ENCODE results near the gene GGT7. TPM values are rescaled to one million over a fixed set of nuclear protein-coding genes. Genes with fewer than 3 reads are reported as not detected.

GGT7 gene
- total and polyA plus RNA-seq, 9 of the 15 experiments (the other 6 are each of a cell fraction or from before 2014, with no cell fraction given), result 0.04 to 18.3 (median 5.9) TPM

DNA sequence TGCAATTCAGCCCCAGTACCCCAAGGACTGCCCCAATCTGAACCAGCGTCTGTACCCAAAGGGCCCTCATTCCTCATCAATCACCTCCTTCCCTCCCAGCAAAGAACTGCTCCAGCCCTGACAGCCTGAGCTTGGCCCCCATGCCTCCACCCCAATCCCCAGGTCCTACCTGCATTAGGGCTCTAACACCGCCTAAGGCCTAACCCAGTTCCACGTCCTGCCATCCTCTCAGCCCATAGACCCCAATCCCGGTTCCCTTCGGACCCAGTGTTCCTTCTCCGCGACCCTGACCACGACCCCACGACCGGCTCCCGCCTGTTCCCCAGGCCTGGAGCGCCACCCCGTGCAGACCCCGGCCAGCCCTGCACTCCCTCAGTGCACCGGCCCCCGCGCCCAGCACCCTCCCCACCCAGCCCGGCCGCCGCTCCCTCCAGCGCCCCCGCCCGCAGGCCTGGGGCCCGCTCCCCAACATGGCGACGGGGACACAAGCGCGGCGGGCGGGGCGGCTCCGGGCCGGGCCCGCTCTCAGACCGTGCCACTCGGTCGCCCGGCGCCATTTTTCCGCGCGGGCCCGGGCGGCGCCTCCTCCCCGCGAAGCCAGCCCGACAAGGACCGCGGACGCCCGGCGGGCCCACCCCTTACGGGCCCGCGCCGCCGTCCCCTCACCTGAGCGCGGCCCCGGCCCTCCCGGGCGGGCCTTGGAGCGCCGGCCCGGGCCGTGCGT lies 47.7 kb downstream of the GGT7 start (continued):
- TF ChIP-seq JUN (IDR thresholded peaks at IDR 0.05; ENCODE audit: borderline replicate concordance, low read depth, low read length) (no peak), JUN (CRISPR knock-in tag; IDR thresholded peaks at IDR 0.05; ENCODE audit: borderline replicate concordance) (0 out of 2 replicates have a peak, but pooled peaks have one; percentile 53), ZBTB1 (CRISPR knock-in tag; IDR thresholded peaks at IDR 0.05; ENCODE audit: borderline replicate concordance, low read depth) (no peak), MAZ (CRISPR knock-in tag; conservative IDR thresholded peaks at IDR 0.05 in 1 of 2, IDR thresholded peaks at IDR 0.05 in 1 of 2) (peak; percentile 76 to 98), GATAD2A (IDR thresholded peaks at IDR 0.05) (no peak), ZNF174 (CRISPR knock-in tag; IDR thresholded peaks at IDR 0.05) (no peak), HNRNPUL1 (IDR thresholded peaks at IDR 0.05; ENCODE audit: low read length) (no peak), RERE (CRISPR knock-in tag; IDR thresholded peaks at IDR 0.05; ENCODE audit: borderline replicate concordance) (no peak), HIVEP1 (CRISPR knock-in tag; IDR thresholded peaks at IDR 0.05) (no peak), ETV6 (IDR thresholded peaks at IDR 0.05; ENCODE audit: borderline replicate concordance in 1 of 2, low read depth in 2 of 2, low read length in 1 of 2) (no peak), ETV6 (CRISPR knock-in tag; IDR thresholded peaks at IDR 0.05; ENCODE audit: borderline replicate concordance) (no peak), XRCC3 (IDR thresholded peaks at IDR 0.05) (no peak), GTF2A2 (tag; IDR thresholded peaks at IDR 0.05) (0 out of 2 replicates have a peak, but pooled peaks have one; percentile 50), CCAR2 (IDR thresholded peaks at IDR 0.05; ENCODE audit: low read depth, low read length) (no peak)
- TF ChIP-seq, protein P1, sequence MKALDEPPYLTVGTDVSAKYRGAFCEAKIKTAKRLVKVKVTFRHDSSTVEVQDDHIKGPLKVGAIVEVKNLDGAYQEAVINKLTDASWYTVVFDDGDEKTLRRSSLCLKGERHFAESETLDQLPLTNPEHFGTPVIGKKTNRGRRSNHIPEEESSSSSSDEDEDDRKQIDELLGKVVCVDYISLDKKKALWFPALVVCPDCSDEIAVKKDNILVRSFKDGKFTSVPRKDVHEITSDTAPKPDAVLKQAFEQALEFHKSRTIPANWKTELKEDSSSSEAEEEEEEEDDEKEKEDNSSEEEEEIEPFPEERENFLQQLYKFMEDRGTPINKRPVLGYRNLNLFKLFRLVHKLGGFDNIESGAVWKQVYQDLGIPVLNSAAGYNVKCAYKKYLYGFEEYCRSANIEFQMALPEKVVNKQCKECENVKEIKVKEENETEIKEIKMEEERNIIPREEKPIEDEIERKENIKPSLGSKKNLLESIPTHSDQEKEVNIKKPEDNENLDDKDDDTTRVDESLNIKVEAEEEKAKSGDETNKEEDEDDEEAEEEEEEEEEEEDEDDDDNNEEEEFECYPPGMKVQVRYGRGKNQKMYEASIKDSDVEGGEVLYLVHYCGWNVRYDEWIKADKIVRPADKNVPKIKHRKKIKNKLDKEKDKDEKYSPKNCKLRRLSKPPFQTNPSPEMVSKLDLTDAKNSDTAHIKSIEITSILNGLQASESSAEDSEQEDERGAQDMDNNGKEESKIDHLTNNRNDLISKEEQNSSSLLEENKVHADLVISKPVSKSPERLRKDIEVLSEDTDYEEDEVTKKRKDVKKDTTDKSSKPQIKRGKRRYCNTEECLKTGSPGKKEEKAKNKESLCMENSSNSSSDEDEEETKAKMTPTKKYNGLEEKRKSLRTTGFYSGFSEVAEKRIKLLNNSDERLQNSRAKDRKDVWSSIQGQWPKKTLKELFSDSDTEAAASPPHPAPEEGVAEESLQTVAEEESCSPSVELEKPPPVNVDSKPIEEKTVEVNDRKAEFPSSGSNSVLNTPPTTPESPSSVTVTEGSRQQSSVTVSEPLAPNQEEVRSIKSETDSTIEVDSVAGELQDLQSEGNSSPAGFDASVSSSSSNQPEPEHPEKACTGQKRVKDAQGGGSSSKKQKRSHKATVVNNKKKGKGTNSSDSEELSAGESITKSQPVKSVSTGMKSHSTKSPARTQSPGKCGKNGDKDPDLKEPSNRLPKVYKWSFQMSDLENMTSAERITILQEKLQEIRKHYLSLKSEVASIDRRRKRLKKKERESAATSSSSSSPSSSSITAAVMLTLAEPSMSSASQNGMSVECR (CRISPR knock-in tag; IDR thresholded peaks at IDR 0.05), result peak; percentile 70; the same call in 1 of the 2 replicates
- TF ChIP-seq, protein P2, sequence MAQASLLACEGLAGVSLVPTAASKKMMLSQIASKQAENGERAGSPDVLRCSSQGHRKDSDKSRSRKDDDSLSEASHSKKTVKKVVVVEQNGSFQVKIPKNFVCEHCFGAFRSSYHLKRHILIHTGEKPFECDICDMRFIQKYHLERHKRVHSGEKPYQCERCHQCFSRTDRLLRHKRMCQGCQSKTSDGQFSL (CRISPR knock-in tag; IDR thresholded peaks at IDR 0.05), result no peak
- TF ChIP-seq, protein P2 (tag; IDR thresholded peaks at IDR 0.05), result no peak
